Left lobe of liver (tissue), 2 donors: Measurements from ENCODE around the gene ANKS3. TPM values are rescaled to one million over a fixed set of nuclear protein-coding genes. Genes with fewer than 3 reads are reported as not detected.

Experiments used
- ATAC-seq: fragments of 200-7000 bp; cut with Tn5 transposase; one replicate; pipeline ENCODE4 v1.9.1; 2020; ENCODE audit warnings: mild to moderate bottlenecking, moderate library complexity
- DNase-seq: peaks from one replicate; pipeline ENCODE4 v3.0.0-alpha.2; 2020; ENCODE audit warnings: low spot score
- total RNA-seq: library from RNA; stranded (reverse); gene quantifications from one replicate; pipeline ENCODE4 v1.2.1, GENCODE V29; 2021
- donor health status: DM: no; HTN: no; CAD: no; lungs with moderate emphysema.
- donor health status: DM: no; HTN: yes; CAD: no.

The ANKS3 gene
- total RNA-seq, 1 donor from 2014 or later: 10.6 TPM

DNA sequence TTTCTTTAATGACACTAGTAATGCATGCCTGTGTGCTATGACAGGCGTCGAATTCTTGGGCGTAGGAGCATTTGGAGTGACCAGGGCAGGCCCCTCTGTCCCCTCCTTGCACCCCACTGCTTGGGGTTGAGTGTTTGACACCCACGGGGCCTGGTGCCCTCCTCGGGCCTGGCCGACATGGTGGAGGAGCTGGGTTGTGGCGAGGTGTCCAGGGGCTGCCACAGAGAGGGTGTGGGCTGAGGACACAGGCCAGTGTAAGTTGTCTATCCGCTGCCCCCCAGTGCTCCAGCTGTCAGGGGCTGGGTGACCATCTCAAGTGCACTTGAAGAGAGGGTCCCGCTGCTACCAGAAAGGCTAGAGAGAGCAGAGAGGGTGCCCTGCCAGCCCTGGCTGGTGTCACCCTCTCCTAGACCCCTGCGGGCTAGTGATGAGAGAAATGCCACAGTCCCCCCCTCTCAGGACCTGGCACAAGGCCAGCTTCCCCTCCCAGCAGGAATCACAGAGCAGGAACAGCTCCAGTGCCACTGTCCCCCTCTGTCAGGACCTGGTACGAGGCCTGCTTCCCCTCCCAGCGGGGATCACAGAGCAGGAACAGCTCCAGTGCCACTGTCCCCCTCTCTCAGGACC lies 79.0 kb downstream of the ANKS3 start:
- ATAC-seq: no peak

DNA sequence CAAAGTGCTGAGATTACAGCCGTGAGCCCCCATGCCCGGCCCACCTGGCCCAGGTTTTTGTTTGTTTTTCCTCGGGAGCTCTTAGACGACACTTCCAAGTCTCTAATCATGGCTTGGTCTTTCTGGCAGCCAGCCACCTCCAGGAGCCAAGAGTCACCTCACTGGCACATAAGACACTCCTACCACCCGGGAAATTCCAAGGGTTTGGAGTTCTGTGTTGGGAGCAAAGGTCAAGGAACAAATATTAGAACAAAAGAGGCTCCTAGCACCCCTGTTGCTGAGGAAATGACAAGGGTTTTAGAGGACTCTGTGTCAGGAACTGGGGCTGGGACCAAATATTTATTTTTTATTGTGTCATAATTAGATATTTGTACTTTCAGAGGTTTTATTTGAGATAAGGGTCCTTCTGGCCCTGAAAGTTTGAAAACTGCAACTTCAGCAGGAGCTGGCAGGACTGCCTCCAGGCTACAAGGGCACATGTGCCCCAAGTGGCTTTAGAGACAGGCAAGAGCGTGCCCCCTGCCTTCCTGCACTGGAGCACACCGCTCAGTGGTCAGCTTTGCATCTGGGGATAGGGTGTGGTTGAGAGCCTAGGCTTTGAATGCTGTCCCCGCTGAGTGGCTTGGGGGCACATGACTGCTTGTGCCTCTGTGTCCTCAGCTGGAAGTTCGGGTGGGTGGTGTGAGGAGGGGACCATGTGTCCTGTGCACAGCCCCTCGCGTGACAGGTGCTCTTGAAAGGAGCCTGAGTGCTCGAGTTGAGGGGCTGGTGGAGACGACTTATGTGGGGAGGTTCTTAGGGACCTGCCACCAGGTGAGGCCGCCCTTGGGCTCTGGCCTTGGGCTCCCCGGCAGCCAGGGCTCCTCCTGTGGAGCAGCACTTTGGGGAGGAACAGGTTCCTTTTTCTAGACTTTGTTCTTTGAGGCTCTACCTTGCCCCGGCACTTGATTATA lies 79.8 kb downstream of the ANKS3 start:
- peak; percentile 48 for ATAC-seq
- no peak for DNase-seq

More for the DNA sequence above, 79.0 kb downstream of the ANKS3 start:
- DNase-seq: no peak

DNA sequence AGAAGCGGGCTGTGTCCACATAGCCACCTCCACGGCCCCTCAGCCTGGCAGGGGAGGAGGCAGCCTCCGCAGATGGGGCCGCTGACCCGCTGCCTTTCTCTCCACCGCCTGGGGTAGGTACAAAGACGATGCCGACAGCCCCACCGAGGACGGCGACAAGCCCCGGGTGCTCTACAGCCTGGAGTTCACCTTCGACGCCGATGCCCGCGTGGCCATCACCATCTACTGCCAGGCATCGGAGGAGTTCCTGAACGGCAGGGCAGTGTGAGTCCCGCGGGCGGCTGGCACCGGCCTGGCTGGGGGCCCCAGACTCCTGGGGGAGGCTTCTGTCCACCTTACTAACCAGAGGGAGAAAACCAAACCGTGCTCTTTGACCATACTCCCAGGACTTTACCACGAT lies 81.5 kb downstream of the ANKS3 start:
- no peak for DNase-seq
- peak; percentile 37 for ATAC-seq

DNA sequence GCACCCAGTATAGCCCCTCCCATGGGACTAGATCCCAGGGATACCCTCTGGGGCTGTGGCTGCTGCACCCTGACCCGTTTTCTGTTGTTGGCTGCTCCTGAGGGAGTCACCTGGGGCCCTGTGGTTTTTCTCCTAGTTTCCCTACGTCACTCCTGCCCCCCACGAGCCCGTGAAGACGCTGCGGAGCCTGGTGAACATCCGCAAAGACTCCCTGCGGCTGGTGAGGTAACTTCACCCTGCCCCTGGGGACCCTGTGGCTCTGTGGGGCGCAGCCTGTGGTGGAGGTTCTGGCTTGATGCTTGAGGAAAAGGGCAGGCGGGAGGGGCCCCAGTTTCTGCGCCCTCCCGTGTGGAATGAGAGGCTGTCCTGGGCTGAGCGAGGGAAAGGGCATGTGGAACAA lies 82.2 kb downstream of the ANKS3 start:
- ATAC-seq (no peak), DNase-seq (no peak)

DNA sequence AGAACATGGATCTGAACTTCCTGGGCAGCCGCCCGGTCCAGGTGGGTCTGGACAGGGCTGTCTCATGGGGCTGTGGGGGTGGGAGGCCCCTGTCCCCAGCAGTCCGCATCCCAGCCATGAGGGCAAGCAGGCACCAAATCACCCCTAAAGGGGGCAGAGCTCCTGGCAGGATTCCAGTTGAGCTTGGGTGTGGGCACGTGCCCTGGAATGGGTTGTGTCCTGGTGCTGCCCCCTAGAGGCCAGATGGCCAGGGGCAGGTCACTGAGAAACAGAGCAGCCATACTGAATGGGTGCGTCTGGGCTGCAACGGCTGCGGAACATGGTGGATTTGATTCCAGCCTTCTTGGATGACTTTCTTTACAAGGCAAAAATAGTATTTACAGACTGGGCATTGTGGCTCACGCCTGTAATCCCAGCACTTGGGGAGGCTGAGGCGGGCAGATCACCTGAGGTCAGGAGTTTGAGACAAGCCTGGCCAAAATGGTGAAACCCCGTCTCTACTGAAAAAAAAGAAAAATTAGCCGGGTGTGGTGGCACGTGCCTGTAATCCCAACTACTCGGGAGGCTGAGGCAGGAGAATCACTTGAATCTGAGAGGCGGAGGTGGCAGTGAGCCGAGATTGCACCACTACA lies 83.5 kb downstream of the ANKS3 start:
- DNase-seq (peak; percentile 71), ATAC-seq (peak; percentile 38)

DNA sequence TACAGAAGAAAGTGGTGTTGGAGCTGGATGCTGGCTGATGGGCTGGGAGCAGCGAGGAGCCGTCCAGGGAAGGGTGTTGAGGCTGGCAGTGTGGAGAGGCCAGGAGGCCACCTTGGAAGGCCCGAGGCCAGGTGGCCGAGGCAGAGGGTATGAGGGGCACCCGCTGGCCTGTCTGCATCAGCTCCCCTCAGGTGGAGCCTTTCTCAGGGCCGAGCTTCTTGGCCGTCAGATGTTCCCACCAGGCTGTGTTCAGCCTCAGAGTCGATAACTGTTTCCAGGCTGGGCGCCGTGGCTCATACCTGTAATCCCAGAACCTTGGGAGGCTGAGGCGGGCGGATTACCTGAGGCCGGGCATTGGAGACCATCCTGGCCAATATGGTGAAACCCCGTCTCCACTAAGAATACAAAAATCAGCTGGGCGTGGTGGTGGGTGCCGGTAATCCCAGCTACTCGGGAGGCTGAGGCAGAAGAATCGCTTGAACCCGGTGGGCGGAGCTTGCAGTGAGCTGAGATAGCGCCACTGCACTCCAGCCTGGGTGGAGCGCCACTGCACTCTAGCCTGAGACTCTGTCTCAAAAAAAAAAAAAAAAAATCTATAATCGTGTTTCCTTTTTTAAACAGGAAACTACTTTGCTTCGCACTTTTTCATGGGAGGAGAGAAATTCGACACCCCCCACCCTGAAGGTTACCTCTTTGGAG lies 84.2 kb downstream of the ANKS3 start:
- ATAC-seq (no peak), DNase-seq (no peak)

DNA sequence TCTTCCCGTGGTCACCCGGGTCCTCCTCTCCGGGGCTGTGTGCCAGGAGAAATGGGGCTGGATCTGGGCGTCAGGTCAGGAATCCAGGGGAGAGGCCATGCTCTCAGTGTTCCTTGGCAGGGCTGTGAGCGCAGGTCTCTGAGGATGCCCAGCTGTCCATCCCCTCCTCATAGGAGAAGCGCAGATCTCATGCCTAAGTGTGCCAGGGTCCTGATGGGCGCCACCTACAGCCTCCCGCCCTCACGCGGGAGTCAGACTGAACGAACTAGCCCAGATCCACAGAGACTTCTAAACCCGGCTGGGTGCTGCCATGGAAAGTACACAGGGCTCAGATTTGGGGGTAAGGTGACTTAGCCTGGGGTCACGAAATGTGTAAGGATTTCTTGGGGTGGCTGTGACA lies 85.2 kb downstream of the ANKS3 start:
- ATAC-seq: no peak
- no peak for DNase-seq

DNA sequence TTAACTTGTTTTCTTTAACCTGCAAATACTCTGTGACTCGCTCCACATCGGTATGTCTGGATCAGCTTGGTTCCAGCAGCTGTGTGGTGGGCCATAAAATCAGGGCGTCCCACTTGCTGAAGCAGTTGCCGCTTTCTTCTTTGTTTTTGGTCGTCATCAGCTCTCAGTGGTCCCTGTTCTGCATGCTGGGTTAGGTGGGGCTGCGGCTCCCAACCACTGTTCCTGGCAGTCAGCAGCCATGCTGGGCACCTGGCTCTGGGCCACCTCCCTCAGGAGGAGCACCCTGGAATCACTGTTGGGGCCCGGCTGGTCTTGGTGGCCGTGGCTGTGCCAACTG lies 86.5 kb downstream of the ANKS3 start:
- DNase-seq (no peak), ATAC-seq (no peak)

DNA sequence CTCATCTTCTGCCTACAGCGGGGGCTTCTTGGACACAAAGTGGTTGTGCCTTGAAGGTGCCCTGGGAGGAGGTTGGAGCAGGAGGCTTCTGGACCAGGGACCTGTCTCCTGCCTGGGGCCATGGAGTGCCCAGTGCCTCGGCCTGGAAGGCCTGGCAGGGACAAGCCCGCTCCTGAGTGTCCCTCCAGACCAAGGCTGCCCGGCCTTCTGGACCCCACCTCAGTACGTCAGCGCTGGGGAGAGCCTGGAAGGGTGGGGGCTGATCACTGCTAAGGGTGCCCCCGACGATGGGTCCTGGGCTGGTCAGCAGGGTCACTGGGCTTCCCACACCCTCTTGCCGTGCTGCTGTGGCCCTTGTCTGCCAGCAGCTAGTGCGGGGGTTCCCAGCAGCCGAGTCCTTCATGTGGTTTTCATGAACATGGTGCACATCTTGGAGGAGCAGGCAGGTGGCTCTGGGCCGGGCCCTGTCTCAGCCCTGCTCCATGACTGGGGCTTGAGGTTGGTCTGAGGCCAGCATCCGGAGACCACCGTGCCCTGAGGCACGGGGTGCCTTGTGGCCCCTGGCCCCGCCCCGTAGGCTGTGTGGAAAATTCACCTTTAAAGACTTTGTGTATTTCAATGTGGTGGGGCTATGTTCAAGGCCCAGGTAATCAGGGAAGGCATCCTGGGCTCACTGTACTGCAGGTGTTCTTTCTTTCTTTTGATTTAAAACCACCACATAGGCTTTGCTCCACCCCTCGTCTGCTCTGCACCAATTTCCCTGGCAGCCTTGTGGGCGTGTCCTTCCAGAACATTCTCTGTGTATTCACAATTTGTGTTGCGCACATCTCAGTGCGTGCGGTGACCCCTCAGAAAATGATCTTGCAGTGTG lies 87.1 kb downstream of the ANKS3 start:
- no peak for DNase-seq
- no peak for ATAC-seq

Other genes with a start within 250 kb of the ANKS3 start
- gene CDIP1, start 195.5 kb downstream of the ANKS3 start, total RNA-seq: 17.5 TPM
- gene C16orf96, start 177.9 kb downstream of the ANKS3 start, total RNA-seq: 0.38 TPM
- 19.1 TPM for gene UBALD1, start 119.4 kb downstream of the ANKS3 start, total RNA-seq
- gene MGRN1, start 109.4 kb downstream of the ANKS3 start, total RNA-seq: 59.5 TPM
- 40.4 TPM for gene NUDT16L1, start 40.7 kb downstream of the ANKS3 start, total RNA-seq
- gene DNAAF8, start 266 bp upstream of the ANKS3 start, total RNA-seq: 0.45 TPM
- 9.5 TPM for gene ZNF500, start 32.9 kb upstream of the ANKS3 start, total RNA-seq
- gene SEPTIN12, start 54.1 kb upstream of the ANKS3 start, total RNA-seq: not detected
- 0.60 TPM for gene SMIM22, start 61.1 kb upstream of the ANKS3 start, total RNA-seq
- 21.5 TPM for gene ROGDI, start 68.4 kb upstream of the ANKS3 start, total RNA-seq
- 47.1 TPM for gene GLYR1, start 113.0 kb upstream of the ANKS3 start, total RNA-seq
- gene UBN1, start 113.2 kb upstream of the ANKS3 start, total RNA-seq: 18.9 TPM
- 26.4 TPM for gene PPL, start 202.9 kb upstream of the ANKS3 start, total RNA-seq
- gene SEC14L5, start 224.1 kb upstream of the ANKS3 start, total RNA-seq: 0.33 TPM